Activated naive CD8-positive, alpha-beta T cell treated with anti-CD3 and anti-CD28 coated beads, Interleukin-2, amount 50 U/mL, for 24 hours (primary cell): ENCODE results near the gene ATP13A3.
"Not testable (repeated sequence)": the region's sequence is repeated elsewhere in the genome, so short reads cannot be mapped to it uniquely, and the experiment has no call there.

Experiments
- ATAC-seq: fragments of 150-1000 bp; cut with Tn5 transposase; one replicate; pipeline ENCODE4 v1.10.0; 2021
- DNase-seq: peaks from one replicate; pipeline ENCODE4 v3.0.0; 2021
- H3K27ac Mint-ChIP-seq: one replicate; pipeline ENCODE4 v1.8.0; 2021; ENCODE audit warnings: mild to moderate bottlenecking, mixed read lengths
- H3K27me3 Mint-ChIP-seq: one replicate; pipeline ENCODE4 v1.8.0; 2021; ENCODE audit warnings: mixed read lengths
- H3K36me3 Mint-ChIP-seq: one replicate; pipeline ENCODE4 v1.8.0; 2021; ENCODE audit warnings: low read depth, mixed read lengths
- H3K4me1 Mint-ChIP-seq: one replicate; pipeline ENCODE4 v1.8.0; 2021; ENCODE audit warnings: mixed read lengths
- H3K4me3 Mint-ChIP-seq: one replicate; pipeline ENCODE4 v1.8.0; 2021; ENCODE audit warnings: mild to moderate bottlenecking, moderate library complexity, mixed read lengths
- H3K9me3 Mint-ChIP-seq: one replicate; pipeline ENCODE4 v1.8.0; 2021; ENCODE audit warnings: mixed read lengths

Gene ATP13A3

GRCh38 chr3:194489736-194490612, 3.2 kb upstream of the ATP13A3 start:
- Mint-ChIP-seq H3K4me3 (no peak overlapping the region), H3K36me3 (peaks cover 10% of the 10 kb centered on the region), H3K27ac (peak overlapping the region; percentile 7), H3K4me1 (peaks cover 50% of the 10 kb centered on the region), H3K27me3 (no peaks in the 10 kb centered on the region), H3K9me3 (no peaks in the 10 kb centered on the region)
- DNase-seq: peak; percentile 21
- ATAC-seq: peak; percentile 25

GRCh38 chr3:194488055-194488742, 1.4 kb upstream of the ATP13A3 start:
- H3K36me3 Mint-ChIP-seq: peaks cover 16% of the 10 kb centered on the region
- no peaks in the 10 kb centered on the region for H3K9me3 Mint-ChIP-seq
- peak overlapping the region; percentile 78 for H3K27ac Mint-ChIP-seq
- no peaks in the 10 kb centered on the region for H3K27me3 Mint-ChIP-seq
- peaks cover 61% of the 10 kb centered on the region for H3K4me1 Mint-ChIP-seq
- peak overlapping the region; percentile 82 for H3K4me3 Mint-ChIP-seq
- ATAC-seq (no peak), DNase-seq (no peak)

GRCh38 chr3:194487289-194488054, 670 bp upstream of the ATP13A3 start:
- peaks cover 67% of the 10 kb centered on the region for H3K4me1 Mint-ChIP-seq
- DNase-seq (peak; percentile 37), ATAC-seq (no peak)
- peak overlapping the region; percentile 82 for H3K4me3 Mint-ChIP-seq
- no peaks in the 10 kb centered on the region for H3K27me3 Mint-ChIP-seq
- H3K27ac Mint-ChIP-seq: peak overlapping the region; percentile 78
- no peaks in the 10 kb centered on the region for H3K9me3 Mint-ChIP-seq
- peaks cover 20% of the 10 kb centered on the region for H3K36me3 Mint-ChIP-seq

GRCh38 chr3:194485881-194486539, 792 bp downstream of the ATP13A3 start:
- peak overlapping the region; percentile 89 for H3K4me3 Mint-ChIP-seq
- no peaks in the 10 kb centered on the region for H3K27me3 Mint-ChIP-seq

GRCh38 chr3:194485468-194485880, 1.3 kb downstream of the ATP13A3 start:
- H3K9me3 Mint-ChIP-seq: no peaks in the 10 kb centered on the region
- peak overlapping the region; percentile 89 for H3K4me3 Mint-ChIP-seq
- H3K4me1 Mint-ChIP-seq: peaks cover 82% of the 10 kb centered on the region
- peak overlapping the region; percentile 92 for H3K27ac Mint-ChIP-seq
- DNase-seq (no peak), ATAC-seq (no peak)
- H3K36me3 Mint-ChIP-seq: peaks cover 28% of the 10 kb centered on the region
- H3K27me3 Mint-ChIP-seq: no peaks in the 10 kb centered on the region

More at GRCh38 chr3:194485881-194486539, 792 bp downstream of the ATP13A3 start:
- DNase-seq (peak; percentile 63), ATAC-seq (peak; percentile 33)
- Mint-ChIP-seq H3K36me3 (peaks cover 28% of the 10 kb centered on the region), H3K4me1 (peaks cover 77% of the 10 kb centered on the region), H3K9me3 (no peaks in the 10 kb centered on the region), H3K27ac (peak overlapping the region; percentile 92)

GRCh38 chr3:194484614-194485013, 2.2 kb downstream of the ATP13A3 start:
- Mint-ChIP-seq H3K4me3 (peak overlapping the region; percentile 89), H3K36me3 (peaks cover 32% of the 10 kb centered on the region), H3K27me3 (no peaks in the 10 kb centered on the region), H3K9me3 (no peaks in the 10 kb centered on the region), H3K4me1 (peaks cover 82% of the 10 kb centered on the region), H3K27ac (peak overlapping the region; percentile 92)
- no peak for DNase-seq
- no peak for ATAC-seq

GRCh38 chr3:194483850-194484249, 3.0 kb downstream of the ATP13A3 start:
- Mint-ChIP-seq H3K36me3 (peaks cover 34% of the 10 kb centered on the region), H3K4me3 (no peak overlapping the region), H3K4me1 (peaks cover 79% of the 10 kb centered on the region), H3K27ac (no peak overlapping the region), H3K9me3 (no peaks in the 10 kb centered on the region), H3K27me3 (no peaks in the 10 kb centered on the region)
- ATAC-seq (no peak), DNase-seq (no peak)

GRCh38 chr3:194482830-194483229, 4.0 kb downstream of the ATP13A3 start:
- peaks cover 71% of the 10 kb centered on the region for H3K4me1 Mint-ChIP-seq
- H3K36me3 Mint-ChIP-seq: peaks cover 36% of the 10 kb centered on the region
- not testable (repeated sequence) for ATAC-seq, H3K27me3 Mint-ChIP-seq, DNase-seq, H3K9me3 Mint-ChIP-seq
- peak overlapping the region; percentile 79 for H3K27ac Mint-ChIP-seq
- peak overlapping the region; percentile 68 for H3K4me3 Mint-ChIP-seq

GRCh38 chr3:194482196-194482593, 4.6 kb downstream of the ATP13A3 start:
- Mint-ChIP-seq H3K27me3 (no peaks in the 10 kb centered on the region), H3K27ac (peak overlapping the region; percentile 79), H3K36me3 (peaks cover 36% of the 10 kb centered on the region), H3K9me3 (no peaks in the 10 kb centered on the region), H3K4me1 (peaks cover 64% of the 10 kb centered on the region), H3K4me3 (peak overlapping the region; percentile 68)
- no peak for DNase-seq
- no peak for ATAC-seq

- no peaks in the 10 kb centered on the region for H3K27me3 Mint-ChIP-seq
- peaks cover 62% of the 10 kb centered on the region for H3K4me1 Mint-ChIP-seq
- H3K4me3 Mint-ChIP-seq: peak overlapping the region; percentile 68
- peaks cover 36% of the 10 kb centered on the region for H3K36me3 Mint-ChIP-seq
- ATAC-seq: no peak
- DNase-seq: no peak
- no peaks in the 10 kb centered on the region for H3K9me3 Mint-ChIP-seq
- H3K27ac Mint-ChIP-seq: peak overlapping the region; percentile 79
These were observed 5.1 kb downstream of the ATP13A3 start for GRCh38 chr3:194481525-194482195.

GRCh38 chr3:194481103-194481502, 5.7 kb downstream of the ATP13A3 start:
- Mint-ChIP-seq H3K4me1 (peaks cover 62% of the 10 kb centered on the region), H3K4me3 (peak overlapping the region; percentile 68), H3K36me3 (peaks cover 36% of the 10 kb centered on the region), H3K27me3 (no peaks in the 10 kb centered on the region), H3K9me3 (no peaks in the 10 kb centered on the region), H3K27ac (peak overlapping the region; percentile 79)
- DNase-seq (no peak), ATAC-seq (peak; percentile 48)

GRCh38 chr3:194476784-194477183, 10.0 kb downstream of the ATP13A3 start:
- Mint-ChIP-seq H3K4me3 (no peak overlapping the region), H3K4me1 (peaks cover 36% of the 10 kb centered on the region), H3K9me3 (no peaks in the 10 kb centered on the region), H3K27me3 (no peaks in the 10 kb centered on the region), H3K27ac (no peak overlapping the region), H3K36me3 (peaks cover 17% of the 10 kb centered on the region)
- DNase-seq (no peak), ATAC-seq (no peak)

GRCh38 chr3:194475978-194476377, 10.8 kb downstream of the ATP13A3 start:
- DNase-seq: no peak
- H3K27ac Mint-ChIP-seq: no peak overlapping the region

More at GRCh38 chr3:194475978-194476377, 10.8 kb downstream of the ATP13A3 start:
- Mint-ChIP-seq H3K27me3 (no peaks in the 10 kb centered on the region), H3K4me1 (peaks cover 28% of the 10 kb centered on the region), H3K4me3 (no peak overlapping the region), H3K9me3 (no peaks in the 10 kb centered on the region), H3K36me3 (peaks cover 15% of the 10 kb centered on the region)
- no peak for ATAC-seq
